Neural progenitor cell (in vitro differentiated cells): ENCODE measurements around the gene CAPZB. TPM values are rescaled to one million over a fixed set of nuclear protein-coding genes. Genes with fewer than 3 reads are reported as not detected.

Experiments
- DNase-seq: peaks from one replicate; pipeline ENCODE4 v3.0.0-alpha.2; 2016; ENCODE audit warnings: low spot score
- H2AFZ ChIP-seq: fragments of 200-600 bp; sonication (generic); replicated peaks from 2 replicates; pipeline ENCODE4 v1.6.1; 2016; ENCODE audit warnings: antibody characterized with exemption
- H3F3A ChIP-seq: fragments of 200-600 bp; sonication (generic); 2 replicates; pipeline ENCODE4 v1.6.1; 2016; ENCODE audit warnings: antibody characterized with exemption, low read depth
- H3K27ac ChIP-seq: fragments of 200-600 bp; sonication (generic); 2 replicates; pipeline ENCODE4 v1.5.1; 2016; ENCODE audit warnings: mild to moderate bottlenecking
- H3K27me3 ChIP-seq: fragments of 200-600 bp; sonication (generic); 2 replicates; pipeline ENCODE4 v1.6.1; 2016; ENCODE audit warnings: mild to moderate bottlenecking, moderate library complexity
- H3K36me3 ChIP-seq: fragments of 200-600 bp; sonication (generic); 2 replicates; pipeline ENCODE4 v1.5.1; 2016
- H3K4me1 ChIP-seq: fragments of 200-600 bp; sonication (generic); 2 replicates; pipeline ENCODE4 v1.6.1; 2016; ENCODE audit warnings: mixed run types
- H3K4me2 ChIP-seq: fragments of 200-600 bp; sonication (generic); 2 replicates; pipeline ENCODE4 v1.6.1; 2016
- H3K4me3 ChIP-seq: fragments of 200-600 bp; sonication (generic); 2 replicates; pipeline ENCODE4 v1.5.1; 2016
- H3K79me2 ChIP-seq: fragments of 200-600 bp; sonication (generic); 2 replicates; pipeline ENCODE4 v1.6.1; 2016; ENCODE audit warnings: low read depth
- H3K9ac ChIP-seq: fragments of 200-600 bp; sonication (generic); 2 replicates; pipeline ENCODE4 v1.6.1; 2016
- H3K9me3 ChIP-seq: fragments of 200-600 bp; sonication (generic); 2 replicates; pipeline ENCODE4 v1.5.1; 2016; ENCODE audit warnings: low read depth
- H4K20me1 ChIP-seq: fragments of 200-600 bp; sonication (generic); 2 replicates; pipeline ENCODE4 v1.6.1; 2016; ENCODE audit warnings: low read depth
- H3K27ac Mint-ChIP-seq: 3 replicates; pipeline ENCODE4 v1.8.0; 2021; ENCODE audit warnings: mixed read lengths
- H3K27me3 Mint-ChIP-seq: 2 replicates; pipeline ENCODE4 v1.8.0; 2022; ENCODE audit warnings: low read depth, mild to moderate bottlenecking, inconsistent platforms, moderate library complexity, mixed read lengths; ENCODE audit not compliant: insufficient read depth
- H3K36me3 Mint-ChIP-seq: 3 replicates; pipeline ENCODE4 v1.8.0; 2021; ENCODE audit warnings: mixed read lengths
- H3K4me1 Mint-ChIP-seq: 3 replicates; pipeline ENCODE4 v1.8.0; 2021; ENCODE audit warnings: mixed read lengths
- H3K4me3 Mint-ChIP-seq: 3 replicates; pipeline ENCODE4 v1.8.0; 2021; ENCODE audit warnings: mild to moderate bottlenecking, moderate library complexity, mixed read lengths
- H3K9me3 Mint-ChIP-seq: 3 replicates; pipeline ENCODE4 v1.8.0; 2020; ENCODE audit warnings: mixed read lengths
- EZH2 ChIP-seq: fragments of 200-600 bp; sonication (generic); IDR thresholded peaks from 2 replicates; pipeline ENCODE4 v1.6.1; 2017; ENCODE audit warnings: antibody characterized with exemption, mild to moderate bottlenecking, moderate library complexity
- EZH2phosphoT487 ChIP-seq: fragments of 200-600 bp; sonication (generic); IDR thresholded peaks from 2 replicates; pipeline ENCODE4 v1.6.1; 2017; ENCODE audit warnings: antibody characterized with exemption
- total RNA-seq: library from RNA; depleted of rRNA; stranded (reverse); fragments of >200 nt; gene quantifications from 2 replicates; pipeline ENCODE4 v1.2.3, GENCODE V29; 2015; ENCODE audit warnings: low replicate concordance
- TF ChIP-seq, protein P1 (sequence below): fragments of 200-600 bp; sonication (generic); IDR thresholded peaks from 2 replicates; pipeline ENCODE4 v1.5.1; 2017; ENCODE audit warnings: antibody characterized with exemption, mild to moderate bottlenecking

The CAPZB gene
- total RNA-seq, 1 donor from 2014 or later = 134 TPM

DNA sequence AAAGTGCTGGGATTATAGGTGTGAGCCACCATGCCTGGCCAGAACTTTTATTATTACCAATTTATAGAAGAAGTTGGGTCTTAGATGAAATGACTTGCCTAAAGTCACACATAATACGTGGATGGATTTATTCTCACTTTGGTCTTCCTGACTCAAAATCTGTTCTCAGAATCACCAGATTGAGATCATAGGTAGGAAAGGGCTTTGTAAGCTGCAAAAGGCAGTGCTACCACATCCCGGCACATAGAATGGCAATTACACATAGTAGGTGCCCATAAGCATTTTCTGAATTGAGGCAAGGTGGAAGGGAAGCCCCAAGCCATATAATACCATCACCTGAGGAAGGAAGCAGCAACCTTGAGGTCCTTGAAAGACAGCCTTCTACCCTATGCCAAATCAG, 8.2 kb upstream of the CAPZB start:
- H3K27ac ChIP-seq = no peak overlapping the region
- Mint-ChIP-seq H3K27me3 (peaks cover 9% of the 10 kb centered on the region), H3K4me3 (no peak overlapping the region), H3K9me3 (peaks cover 2% of the 10 kb centered on the region), H3K36me3 (no peaks in the 10 kb centered on the region), H3K27ac (no peak overlapping the region), H3K4me1 (peaks cover 9% of the 10 kb centered on the region)
- DNase-seq = no peak
- no peaks in the 10 kb centered on the region for H4K20me1 ChIP-seq
- H3K36me3 ChIP-seq = no peaks in the 10 kb centered on the region
- H3K9ac ChIP-seq = no peak overlapping the region
- H3K4me1 ChIP-seq = no peaks in the 10 kb centered on the region
- no peak overlapping the region for H2AFZ ChIP-seq
- no peaks in the 10 kb centered on the region for H3K27me3 ChIP-seq
- TF ChIP-seq EZH2 (no peak), EZH2phosphoT487 (no peak)
- TF ChIP-seq, protein P1, sequence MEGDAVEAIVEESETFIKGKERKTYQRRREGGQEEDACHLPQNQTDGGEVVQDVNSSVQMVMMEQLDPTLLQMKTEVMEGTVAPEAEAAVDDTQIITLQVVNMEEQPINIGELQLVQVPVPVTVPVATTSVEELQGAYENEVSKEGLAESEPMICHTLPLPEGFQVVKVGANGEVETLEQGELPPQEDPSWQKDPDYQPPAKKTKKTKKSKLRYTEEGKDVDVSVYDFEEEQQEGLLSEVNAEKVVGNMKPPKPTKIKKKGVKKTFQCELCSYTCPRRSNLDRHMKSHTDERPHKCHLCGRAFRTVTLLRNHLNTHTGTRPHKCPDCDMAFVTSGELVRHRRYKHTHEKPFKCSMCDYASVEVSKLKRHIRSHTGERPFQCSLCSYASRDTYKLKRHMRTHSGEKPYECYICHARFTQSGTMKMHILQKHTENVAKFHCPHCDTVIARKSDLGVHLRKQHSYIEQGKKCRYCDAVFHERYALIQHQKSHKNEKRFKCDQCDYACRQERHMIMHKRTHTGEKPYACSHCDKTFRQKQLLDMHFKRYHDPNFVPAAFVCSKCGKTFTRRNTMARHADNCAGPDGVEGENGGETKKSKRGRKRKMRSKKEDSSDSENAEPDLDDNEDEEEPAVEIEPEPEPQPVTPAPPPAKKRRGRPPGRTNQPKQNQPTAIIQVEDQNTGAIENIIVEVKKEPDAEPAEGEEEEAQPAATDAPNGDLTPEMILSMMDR = no peak
- no peaks in the 10 kb centered on the region for H3K9me3 ChIP-seq
- H3K79me2 ChIP-seq = no peaks in the 10 kb centered on the region
- no peak overlapping the region for H3K4me2 ChIP-seq
- H3K4me3 ChIP-seq = no peak overlapping the region
- no peaks in the 10 kb centered on the region for H3F3A ChIP-seq

DNA sequence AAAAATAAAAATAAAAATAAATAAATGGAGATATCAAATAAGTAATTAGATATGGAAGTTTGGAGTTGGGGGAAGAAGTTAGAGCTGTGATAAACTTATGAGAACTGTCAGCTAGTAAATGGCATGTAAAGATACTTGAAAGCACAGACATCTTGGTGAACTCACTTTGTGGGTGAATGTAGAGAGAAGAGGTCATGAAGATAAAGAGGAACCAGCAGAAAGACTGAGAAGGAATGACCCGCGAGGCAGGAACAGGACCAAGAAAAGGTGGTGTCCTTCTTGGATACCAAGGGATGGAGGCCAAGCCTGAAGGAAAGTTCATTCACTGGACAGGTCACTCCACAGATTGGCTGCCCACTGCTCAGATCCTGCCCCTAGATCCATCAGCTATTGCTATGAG, 4.7 kb upstream of the CAPZB start:
- no peak overlapping the region for H2AFZ ChIP-seq
- no peak overlapping the region for H3K9ac ChIP-seq
- H3K4me3 ChIP-seq = no peak overlapping the region
- peaks cover 7% of the 10 kb centered on the region for H3K27me3 Mint-ChIP-seq
- TF ChIP-seq EZH2 (no peak), EZH2phosphoT487 (no peak)
- TF ChIP-seq, protein P1 = no peak
- no peak overlapping the region for H3K27ac ChIP-seq
- peaks cover 15% of the 10 kb centered on the region for H3K4me1 Mint-ChIP-seq
- H3K36me3 ChIP-seq = no peaks in the 10 kb centered on the region
- H3K4me2 ChIP-seq = no peak overlapping the region
- no peaks in the 10 kb centered on the region for H3K4me1 ChIP-seq
- H4K20me1 ChIP-seq = peaks cover under 1% of the 10 kb centered on the region
- DNase-seq = no peak
- peaks cover under 1% of the 10 kb centered on the region for H3K9me3 Mint-ChIP-seq
- H3K9me3 ChIP-seq = no peaks in the 10 kb centered on the region
- no peak overlapping the region for H3K4me3 Mint-ChIP-seq
- H3F3A ChIP-seq = peaks cover 15% of the 10 kb centered on the region
- H3K27me3 ChIP-seq = no peaks in the 10 kb centered on the region
- no peaks in the 10 kb centered on the region for H3K36me3 Mint-ChIP-seq
- peaks cover 7% of the 10 kb centered on the region for H3K79me2 ChIP-seq
- no peak overlapping the region for H3K27ac Mint-ChIP-seq

GRCh38 chr1:19488136-19488535, 2.8 kb upstream of the CAPZB start:
- Histone ChIP-seq H3K9me3 (no peaks in the 10 kb centered on the region), H4K20me1 (peaks cover 19% of the 10 kb centered on the region), H3K4me3 (no peak overlapping the region), H3K79me2 (peaks cover 25% of the 10 kb centered on the region), H3K27ac (no peak overlapping the region), H2AFZ (no peak overlapping the region), H3F3A (peaks cover 15% of the 10 kb centered on the region), H3K27me3 (no peaks in the 10 kb centered on the region), H3K36me3 (no peaks in the 10 kb centered on the region), H3K9ac (no peak overlapping the region), H3K4me1 (peaks cover 15% of the 10 kb centered on the region), H3K4me2 (no peak overlapping the region)
- Mint-ChIP-seq H3K4me1 (peaks cover 24% of the 10 kb centered on the region), H3K36me3 (peaks cover 3% of the 10 kb centered on the region), H3K27ac (peak overlapping the region; percentile 50), H3K9me3 (no peaks in the 10 kb centered on the region), H3K27me3 (peaks cover 6% of the 10 kb centered on the region), H3K4me3 (peak overlapping the region; percentile 24)
- no peak for DNase-seq
- TF ChIP-seq EZH2 (no peak), EZH2phosphoT487 (no peak)
- TF ChIP-seq, protein P1 = no peak
